ENCODE data around the gene ADCK2.
A peak's percentile ranks its signal among the peaks of the same experiment; 100 is the strongest.
"Not testable (repeated sequence)": the region's sequence is repeated elsewhere in the genome, so short reads cannot be mapped to it uniquely, and the experiment has no call there.

Gene ADCK2

GRCh38 chr7:140646931-140647647 lies 25.7 kb upstream of the ADCK2 start:
- peak in 1 of 2 donors; percentile 31 for DNase-seq

GRCh38 chr7:140649556-140650205 lies 23.1 kb upstream of the ADCK2 start:
- DNase-seq: peak in 1 of 2 donors; percentile 21

DNA sequence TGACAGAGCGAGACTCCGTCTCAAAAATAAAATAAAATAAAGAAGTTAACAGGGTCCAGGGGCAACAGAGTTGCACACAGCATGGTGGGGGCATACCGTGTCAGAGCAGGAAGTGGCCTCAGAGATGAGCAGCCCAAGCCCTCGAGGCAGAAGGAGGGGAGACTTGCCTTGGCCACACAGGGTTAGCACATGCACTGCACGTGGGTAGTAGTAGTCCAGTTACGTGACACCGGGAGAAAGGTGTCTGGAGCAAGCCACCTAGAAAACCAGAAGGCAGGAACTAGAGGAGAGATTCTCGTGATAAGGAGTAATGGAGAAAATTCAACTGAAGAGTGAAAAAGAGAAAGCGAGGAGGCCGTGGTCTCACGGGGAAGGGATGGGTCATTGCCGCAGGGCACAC lies 22.4 kb upstream of the ADCK2 start:
- DNase-seq: no peak

- DNase-seq: peak in 1 of 2 donors; percentile 23
Measured at GRCh38 chr7:140653319-140654108, 19.2 kb upstream of the ADCK2 start.

DNA sequence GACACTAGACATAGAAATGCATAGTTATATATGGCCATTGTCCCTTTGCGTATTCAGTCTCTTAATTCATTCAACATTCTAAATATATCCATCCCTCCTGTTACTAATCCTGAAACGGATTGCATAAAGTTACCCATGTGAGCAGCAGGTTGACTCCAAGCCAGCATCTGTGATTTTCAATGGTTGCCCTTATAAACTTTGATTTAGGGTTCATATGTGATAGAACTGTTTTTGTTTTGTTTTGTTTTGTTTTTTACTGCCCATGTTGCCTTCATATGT lies 18.7 kb upstream of the ADCK2 start:
- DNase-seq: no peak

DNA sequence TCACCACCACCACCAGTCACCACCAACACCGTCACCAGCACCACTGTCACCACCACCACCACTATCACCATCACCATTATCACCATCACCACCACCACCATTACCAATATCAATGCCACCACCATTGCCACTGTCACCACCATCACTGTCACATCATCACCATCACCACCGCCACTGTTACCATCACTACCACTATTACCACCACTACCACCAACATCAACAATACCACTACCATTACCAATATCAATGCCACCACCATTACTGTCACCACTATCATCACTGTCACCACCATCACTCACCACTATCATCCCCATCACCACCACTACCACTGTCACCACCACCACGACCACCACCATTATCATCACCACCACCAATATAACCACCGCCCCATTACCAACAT lies 18.1 kb upstream of the ADCK2 start:
- no peak for DNase-seq

DNA sequence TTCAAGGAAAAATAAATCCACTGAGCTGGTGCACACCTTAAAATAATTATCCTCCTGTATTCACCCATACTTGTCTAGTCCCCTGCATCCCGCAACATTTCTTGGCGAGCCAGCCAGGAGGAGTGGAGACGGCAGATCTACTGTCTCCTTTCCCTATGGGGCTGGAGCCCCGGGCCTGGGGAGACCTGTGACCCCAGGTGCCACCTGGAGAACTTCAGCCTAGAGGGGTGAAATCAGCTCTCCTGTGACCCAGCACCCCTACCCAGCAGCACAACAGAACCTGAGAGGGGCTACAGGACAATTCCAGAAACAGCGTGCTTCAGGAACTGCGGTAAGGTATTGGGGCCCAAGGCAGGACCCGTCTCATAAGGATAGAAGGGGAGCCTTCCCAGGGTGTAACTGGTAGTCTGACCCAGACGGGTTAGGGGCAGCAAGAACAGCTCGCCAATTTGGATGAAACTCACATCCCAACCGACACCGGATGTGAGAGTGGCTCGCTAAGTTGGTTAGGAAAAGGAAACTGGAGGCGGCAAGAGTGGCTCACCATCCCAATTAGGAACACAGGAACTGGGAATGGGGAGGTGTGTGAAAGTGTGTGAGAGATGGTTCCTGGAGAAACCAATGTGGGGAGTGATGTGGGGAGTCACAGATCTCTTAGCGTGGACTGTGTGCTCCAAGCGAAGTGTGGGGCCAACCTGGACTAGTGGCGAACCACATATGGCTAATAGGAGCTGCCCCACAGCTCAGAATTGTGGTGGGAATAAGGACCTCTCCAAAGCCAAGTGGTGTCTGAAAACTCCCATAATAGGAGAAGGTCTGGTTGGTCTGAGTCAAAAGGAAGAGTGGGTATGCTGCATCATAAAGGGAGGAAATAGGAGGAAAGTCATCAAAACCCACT lies 17.0 kb upstream of the ADCK2 start:
- DNase-seq: no peak

GRCh38 chr7:140656548-140657515 lies 15.9 kb upstream of the ADCK2 start:
- DNase-seq: peak in 1 of 2 donors; percentile 77

DNA sequence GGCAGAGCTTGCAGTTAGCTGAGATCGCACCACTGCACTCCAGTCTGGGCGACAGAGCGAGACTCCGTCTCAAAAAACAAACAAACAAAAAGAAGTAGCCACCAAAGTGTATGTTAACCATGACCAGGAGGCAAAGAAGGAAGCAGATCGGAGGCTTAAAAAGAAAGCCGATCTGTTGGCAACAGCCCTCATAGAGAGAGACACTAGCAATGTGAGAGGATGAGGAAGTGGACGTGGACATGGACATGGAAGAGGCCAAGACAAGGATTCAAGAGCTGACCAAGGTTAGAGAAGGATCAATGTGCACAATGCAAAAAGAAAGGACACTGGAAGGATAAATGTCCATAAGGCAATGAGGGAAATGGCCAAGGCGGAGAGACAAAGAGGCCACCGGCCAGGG lies 14.9 kb upstream of the ADCK2 start:
- no peak for DNase-seq

DNA sequence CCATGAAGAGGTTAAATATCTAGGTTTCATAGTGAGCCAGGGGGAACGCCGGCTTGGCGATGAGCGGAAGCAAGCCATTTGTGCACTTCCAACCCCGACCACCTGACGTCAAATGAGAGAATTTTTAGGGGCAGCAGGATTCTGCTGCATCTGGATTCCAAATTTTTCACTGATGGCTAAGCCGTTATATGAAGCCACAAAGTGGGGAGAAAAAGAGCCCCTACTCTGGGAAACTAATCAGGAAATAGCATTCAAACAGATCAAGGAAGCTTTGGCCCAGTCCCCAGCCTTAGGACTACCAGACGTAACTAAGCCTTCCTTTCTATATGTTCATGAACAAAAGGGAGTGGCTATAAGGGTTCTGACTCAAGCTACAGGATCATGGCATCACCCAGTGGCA lies 12.9 kb upstream of the ADCK2 start:
- no peak for DNase-seq

- DNase-seq: no peak
Measured at GRCh38 chr7:140661124-140661523, 11.6 kb upstream of the ADCK2 start.

DNA sequence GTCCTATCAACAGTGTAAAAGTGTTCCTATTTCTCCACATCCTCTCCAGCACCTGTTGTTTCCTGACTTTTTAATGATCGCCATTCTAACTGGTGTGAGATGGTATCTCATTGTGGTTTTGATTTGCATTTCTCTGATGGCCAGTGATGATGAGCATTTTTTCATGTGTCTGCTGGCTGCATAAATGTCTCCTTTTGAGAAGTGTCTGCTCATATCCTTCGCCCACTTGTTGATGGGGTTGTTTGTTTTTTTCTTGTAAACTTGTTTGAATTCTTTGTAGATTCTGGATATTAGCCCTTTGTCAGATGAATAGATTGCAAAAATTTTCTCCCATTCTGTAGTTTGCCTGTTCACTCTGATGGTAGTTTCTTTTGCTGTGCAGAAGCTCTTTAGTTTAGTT lies 9.8 kb upstream of the ADCK2 start:
- DNase-seq: not testable (repeated sequence)

GRCh38 chr7:140667476-140667875 lies 5.3 kb upstream of the ADCK2 start:
- no peak for DNase-seq

DNA sequence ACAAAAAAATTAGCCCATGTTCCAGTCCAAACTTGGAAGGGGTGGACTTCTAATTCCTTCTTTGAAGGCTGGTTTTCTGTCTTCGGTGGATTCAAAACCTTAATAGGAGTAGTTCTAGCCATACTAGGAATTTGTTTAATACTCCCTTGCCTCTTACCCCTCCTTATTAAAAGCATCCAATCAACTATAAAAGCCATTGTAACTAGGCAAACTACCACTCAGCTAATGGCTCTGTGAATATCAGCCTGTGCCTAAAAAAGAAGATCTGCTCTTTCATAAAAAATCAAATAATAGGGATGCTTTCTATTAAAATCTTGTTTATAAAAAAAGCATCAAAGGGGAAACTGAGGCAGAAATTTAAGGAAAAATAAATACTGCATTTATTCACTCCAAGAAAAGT lies 4.1 kb upstream of the ADCK2 start:
- DNase-seq: no peak

GRCh38 chr7:140669352-140669751 lies 3.4 kb upstream of the ADCK2 start:
- no peak for DNase-seq

- not testable (repeated sequence) for DNase-seq
Measured at GRCh38 chr7:140669862-140670261, 2.9 kb upstream of the ADCK2 start.

- DNase-seq: no peak
Measured at GRCh38 chr7:140670343-140670935, 2.3 kb upstream of the ADCK2 start.

- DNase-seq: no peak
Measured at GRCh38 chr7:140671966-140672365, 779 bp upstream of the ADCK2 start.

DNA sequence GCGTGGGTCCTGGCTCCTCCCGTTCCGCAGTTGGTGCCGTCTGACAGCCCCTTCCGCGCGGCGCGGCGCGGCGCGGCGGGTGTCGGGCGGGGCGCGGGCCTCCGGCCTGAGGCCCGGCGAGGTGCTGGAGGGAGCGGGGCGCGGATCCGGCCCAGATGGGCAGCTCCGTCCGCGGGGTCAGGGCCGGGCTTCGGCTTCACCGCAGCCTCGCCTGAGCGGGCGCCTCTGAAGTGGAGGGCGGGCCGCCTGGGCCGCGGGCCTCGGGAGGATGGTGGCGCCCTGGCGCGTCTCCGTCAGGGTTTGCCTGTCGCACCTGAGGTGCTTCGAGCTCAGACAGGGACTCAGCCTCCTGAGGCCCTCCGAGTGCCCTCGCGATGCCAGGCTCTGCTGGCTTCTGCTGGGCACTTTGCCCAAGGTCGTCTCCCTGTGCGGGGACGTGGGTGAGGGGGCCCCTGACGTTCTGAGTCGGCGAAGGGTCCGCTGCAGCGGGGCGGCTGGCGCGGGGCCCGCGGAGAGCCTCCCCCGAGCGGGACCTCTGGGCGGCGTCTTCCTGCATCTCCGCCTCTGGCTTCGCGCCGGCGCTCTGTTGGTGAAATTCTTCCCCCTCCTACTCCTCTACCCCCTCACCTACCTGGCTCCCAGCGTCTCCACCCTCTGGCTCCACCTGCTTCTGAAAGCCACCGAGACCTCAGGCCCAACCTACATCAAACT lies 473 bp downstream of the ADCK2 start:
- DNase-seq: no peak

GRCh38 chr7:140673774-140674155 lies 1.0 kb downstream of the ADCK2 start:
- DNase-seq: no peak

- DNase-seq: no peak
Measured at GRCh38 chr7:140674356-140674800, 1.6 kb downstream of the ADCK2 start.

Data from bone marrow (tissue), 2 donors.